H1 (cell line): ENCODE results near the gene CLDN15. TPM values are rescaled to one million over a fixed set of nuclear protein-coding genes. Genes with fewer than 3 reads are reported as not detected.

Experiments used
- CTCF ChIA-PET: fragments of 300-600 bp; sonication (Branson Sonifier 250); formaldehyde crosslinking; loops from one replicate; lab custom pipeline; 2021; ENCODE audit not compliant: partially characterized antibody; lab: Charles Lee
- POLR2A ChIA-PET: fragments of 300-600 bp; sonication (Branson Sonifier 250); formaldehyde crosslinking; loops from one replicate; lab custom pipeline; 2021; ENCODE audit warnings: inconsistent platforms; ENCODE audit not compliant: partially characterized antibody; lab: Charles Lee
- DNase-seq, 2 experiments: peaks; one replicate each; pipeline versions ENCODE4 v3.0.0 to v3.0.0-alpha.2; 2010 to 2022; ENCODE audit warnings: low spot score in 2 of 2, low read depth in 1 of 2, mixed read lengths in 1 of 2
- FAIRE-seq: peaks from 2 replicates; lab custom pipeline; 2011; peaks lifted over from hg19 to GRCh38; lab: Jason Lieb, UNC
- H2AFZ ChIP-seq: 2 replicates; pipeline ENCODE4 v1.8.1; 2012; ENCODE audit warnings: low read length, inconsistent platforms
- H2AK5ac ChIP-seq: 2 replicates; pipeline ENCODE4 v1.6.1; 2013; ENCODE audit warnings: low read depth, low read length
- H2BK120ac ChIP-seq: replicated peaks from 2 replicates; pipeline ENCODE3; 2013; ENCODE audit warnings: low read depth, low read length, inconsistent platforms
- H2BK12ac ChIP-seq: 2 replicates; pipeline ENCODE4 v1.6.1; 2013; ENCODE audit warnings: low read depth, low read length
- H2BK15ac ChIP-seq: 2 replicates; pipeline ENCODE4 v1.6.1; 2013; ENCODE audit warnings: low read length
- H2BK20ac ChIP-seq: 2 replicates; pipeline ENCODE4 v1.6.1; 2013; ENCODE audit warnings: low read length
- H2BK5ac ChIP-seq: 2 replicates; pipeline ENCODE4 v1.6.1; 2013; ENCODE audit warnings: low read depth, low read length
- H3K14ac ChIP-seq: 2 replicates; pipeline ENCODE4 v1.6.1; 2013; ENCODE audit warnings: inconsistent platforms; ENCODE audit not compliant: insufficient read length
- H3K18ac ChIP-seq: 2 replicates; pipeline ENCODE4 v1.6.1; 2013; ENCODE audit warnings: low read length; ENCODE audit errors: extremely low read depth
- H3K23ac ChIP-seq: 2 replicates; pipeline ENCODE4 v1.6.1; 2013; ENCODE audit warnings: inconsistent platforms; ENCODE audit not compliant: insufficient read length
- H3K23me2 ChIP-seq: 2 replicates; pipeline ENCODE4 v1.6.1; 2013; ENCODE audit warnings: low read depth, low read length
- H3K27ac ChIP-seq: 2 replicates; pipeline ENCODE4 v1.6.1; 2011; ENCODE audit warnings: low read depth, low read length, inconsistent platforms
- H3K27me3 ChIP-seq, 4 experiments: replicated peaks in 1 of 4; 1 replicate in 1 of 4; 2 replicates in 3 of 4; pipeline versions ENCODE4 v1.6.1 to v1.8.1; 2011 to 2013; ENCODE audit warnings: low read length in 3 of 4, mild to moderate bottlenecking in 3 of 4, inconsistent platforms in 2 of 4, mixed read lengths in 2 of 4, moderate library complexity in 1 of 4; ENCODE audit not compliant: control insufficient read depth in 3 of 4, insufficient read depth in 3 of 4; ENCODE audit errors: extremely low read depth in 1 of 4
- H3K36me3 ChIP-seq, 4 experiments: 2 replicates each; pipeline versions ENCODE4 v1.6.1 to v1.8.1; 2011 to 2013; ENCODE audit warnings: mild to moderate bottlenecking in 4 of 4, low read length in 3 of 4, moderate library complexity in 2 of 4, control low read depth in 1 of 4, inconsistent platforms in 1 of 4; ENCODE audit not compliant: insufficient read depth in 4 of 4, control insufficient read depth in 2 of 4
- H3K4ac ChIP-seq: replicated peaks from 2 replicates; pipeline ENCODE3; 2013; ENCODE audit warnings: low read length, low read depth, mixed read lengths, inconsistent platforms; ENCODE audit not compliant: insufficient read length
- H3K4me1 ChIP-seq, 4 experiments: replicated peaks in 1 of 4; 1 replicate in 1 of 4; 2 replicates in 3 of 4; pipeline versions ENCODE4 v1.6.1 to v1.8.1; 2011 to 2013; ENCODE audit warnings: low read length in 3 of 4, inconsistent platforms in 2 of 4, mixed read lengths in 1 of 4; ENCODE audit not compliant: insufficient read depth in 4 of 4, control insufficient read depth in 3 of 4
- H3K4me2 ChIP-seq, 2 experiments: 2 replicates each; pipeline versions ENCODE4 v1.6.1 to v1.8.1; 2011 to 2013; ENCODE audit warnings: low read depth in 2 of 2, low read length in 2 of 2, control low read depth in 1 of 2, inconsistent platforms in 1 of 2, mild to moderate bottlenecking in 1 of 2; ENCODE audit not compliant: insufficient read depth in 1 of 2
- H3K4me3 ChIP-seq, 4 experiments: fragments of 200-600, 300-600 bp in 1 of 4; sonication (generic), shearing (Covaris generic), sonication (Bioruptor Twin) in 1 of 4; 2 replicates each; pipeline versions ENCODE4 v1.5.1 to v1.8.1; 2011 to 2016; ENCODE audit warnings: low read length in 4 of 4, low read depth in 3 of 4, control low read depth in 2 of 4, inconsistent platforms in 2 of 4, mild to moderate bottlenecking in 2 of 4, mixed read lengths in 1 of 4, moderate library complexity in 1 of 4; ENCODE audit not compliant: insufficient read depth in 2 of 4; ENCODE audit errors: extremely low read depth in 1 of 4
- H3K56ac ChIP-seq: replicated peaks from 2 replicates; pipeline ENCODE3; 2013; ENCODE audit warnings: low read depth, mild to moderate bottlenecking, mixed read lengths, low read length, inconsistent platforms; ENCODE audit not compliant: insufficient read length
- H3K79me1 ChIP-seq: 2 replicates; pipeline ENCODE4 v1.6.1; 2013; ENCODE audit warnings: low read depth, low read length, control low read depth
- H3K79me2 ChIP-seq, 2 experiments: 2 replicates each; pipeline versions ENCODE4 v1.6.1 to v1.8.1; 2012 to 2013; ENCODE audit warnings: low read length in 2 of 2, mild to moderate bottlenecking in 2 of 2, inconsistent platforms in 1 of 2; ENCODE audit not compliant: insufficient read depth in 2 of 2, control insufficient read depth in 1 of 2
- H3K9ac ChIP-seq, 4 experiments: replicated peaks in 1 of 4; 1 replicate in 1 of 4; 2 replicates in 3 of 4; pipeline versions ENCODE4 v1.6.1 to v1.8.1; 2011 to 2013; ENCODE audit warnings: low read depth in 3 of 4, low read length in 3 of 4, control low read depth in 2 of 4, mild to moderate bottlenecking in 2 of 4, moderate library complexity in 2 of 4, inconsistent platforms in 1 of 4; ENCODE audit errors: extremely low read depth in 1 of 4
- H3K9me3 ChIP-seq, 2 experiments: 2 replicates each; pipeline versions ENCODE4 v1.6.1 to v1.8.1; 2012 to 2013; ENCODE audit warnings: mild to moderate bottlenecking in 2 of 2, moderate library complexity in 2 of 2, control low read depth in 1 of 2, inconsistent platforms in 1 of 2, low read depth in 1 of 2, low read length in 1 of 2, mixed read lengths in 1 of 2; ENCODE audit not compliant: insufficient read depth in 2 of 2
- H4K20me1 ChIP-seq, 2 experiments: replicated peaks in 1 of 2; 2 replicates each; pipeline versions ENCODE3 to v1.8.1; 2011 to 2013; ENCODE audit warnings: inconsistent platforms in 2 of 2, low read length in 2 of 2, mild to moderate bottlenecking in 1 of 2; ENCODE audit not compliant: insufficient read depth in 2 of 2, control insufficient read depth in 1 of 2
- H4K5ac ChIP-seq: 2 replicates; pipeline ENCODE4 v1.6.1; 2013; ENCODE audit warnings: low read length, low read depth, mixed read lengths, inconsistent platforms; ENCODE audit not compliant: insufficient read length
- H4K8ac ChIP-seq: 2 replicates; pipeline ENCODE4 v1.8.0; 2013; ENCODE audit warnings: mild to moderate bottlenecking, moderate library complexity, low read length, inconsistent platforms; ENCODE audit not compliant: insufficient read depth; ENCODE audit errors: extremely low read depth
- H4K91ac ChIP-seq: replicated peaks from 2 replicates; pipeline ENCODE3; 2013; ENCODE audit warnings: low read length, mixed read lengths, inconsistent platforms; ENCODE audit not compliant: insufficient read length
- CHD1 ChIP-seq: IDR thresholded peaks from 2 replicates; pipeline ENCODE4 v1.6.1; 2012; ENCODE audit warnings: low read depth, low read length, improper control_type of control experiment
- HDAC2 ChIP-seq, 2 experiments: fragments of 300-600 bp in 1 of 2; sonication (generic) in 1 of 2; IDR thresholded peaks; 2 replicates each; pipeline ENCODE4 v1.6.1; 2011 to 2012; ENCODE audit warnings: low read depth in 2 of 2, low read length in 2 of 2, mild to moderate bottlenecking in 2 of 2, moderate library complexity in 2 of 2, borderline replicate concordance in 1 of 2, inconsistent platforms in 1 of 2
- WGBS, 2 experiments: shearing (Covaris generic) in 1 of 2; methylation state at CpG; one replicate each; pipeline versions ENCODE4 v1.1.6 to v1.1.7; 2013 to 2015; ENCODE audit warnings: low lambda C conversion rate in 2 of 2, mixed read lengths in 2 of 2, inconsistent platforms in 1 of 2, low coverage in 1 of 2, missing lambda C conversion rate in 1 of 2; ENCODE audit not compliant: insufficient replicate concordance in 2 of 2, insufficient coverage in 1 of 2, insufficient read length in 1 of 2; ENCODE audit errors: extremely low coverage in 1 of 2, missing lambda C conversion rate in 1 of 2; 5-methylcytosine and 5-hydroxymethylcytosine counted together
- polyA plus RNA-seq, 7 experiments: library from polyadenylated mRNA; depleted of rRNA in 3 of 7; stranded (reverse) in 5 of 7; unstranded in 2 of 7; fragments of >200 nt in 5 of 7; fragments of 200-250 nt in 2 of 7; gene quantifications; 1 replicate in 5 of 7; 2 replicates in 1 of 7; 4 replicates in 1 of 7; pipeline versions ENCODE4 v1.2.1 to v1.2.3, GENCODE V29; 2011 to 2013; ENCODE audit warnings: missing spikeins in 2 of 7, mixed read lengths in 2 of 7
- total RNA-seq: library from RNA; stranded (reverse); fragmentation: NEBNext Ultra II Directional; extraction: Animal tissue kit (Norgen Biotek cat#: 25700); gene quantifications from 2 replicates; pipeline ENCODE4 v1.2.1, GENCODE V29; 2021

Gene CLDN15
- total and polyA plus RNA-seq, 2 of the 8 experiments (the other 6 are each of a cell fraction or from before 2014, with no cell fraction given), result 5.5 to 7.6 TPM

GRCh38 chr7:101202603-101202918 is 35.0 kb downstream of the CLDN15 start:
- no peak overlapping the region for H3K9ac ChIP-seq
- H3K4me3 ChIP-seq, result peak overlapping the region in 2 of 4 experiments; percentile 39 to 60; a peak in 3 of 8 replicates
- no peaks in the 10 kb centered on the region for H3K36me3 ChIP-seq
- no peak overlapping the region for H3K23ac ChIP-seq
- H4K5ac ChIP-seq, result no peak overlapping the region
- 0 out of 2 replicates have a peak overlapping the region, but pooled peaks have one; percentile 23 for H2BK20ac ChIP-seq
- peaks cover 0 to 16% (median 9%) of the 10 kb centered on the region in 4 experiments; a peak in 5 of 7 replicates for H3K27me3 ChIP-seq
- no peak overlapping the region for H2AFZ ChIP-seq
- H3K79me1 ChIP-seq, result no peaks in the 10 kb centered on the region
- no peak overlapping the region for H3K14ac ChIP-seq
- H3K23me2 ChIP-seq, result peaks cover 8% of the 10 kb centered on the region; the same call in 1 of the 2 replicates
- H3K4me2 ChIP-seq, result peak overlapping the region; percentile 59 to 67
- POLR2A ChIA-PET, result interaction anchor here (1.0 to 4.5 kb wide), 7 partner anchors 10 to 96 kb away, joined by 3 to 17 read pairs (median 6); partner anchors contain the start of genes PLOD3 and ZNHIT1
- 0 out of 4 replicates have a peak, but pooled peaks of 1 of the 2 experiments have one; percentile 9 for TF ChIP-seq HDAC2 (IDR thresholded peaks at IDR 0.05; ENCODE audit: borderline replicate concordance in 1 of 2, low read depth in 2 of 2, low read length in 2 of 2)
- TF ChIP-seq CHD1, result no peak
- no peak overlapping the region for H3K18ac ChIP-seq
- no peak overlapping the region for H2BK15ac ChIP-seq
- H3K27ac ChIP-seq, result no peak overlapping the region
- H4K20me1 ChIP-seq, result peaks cover 0 to 2% of the 10 kb centered on the region in 2 experiments
- 0 out of 2 replicates have a peak overlapping the region, but pooled peaks have one; percentile 60 for H2BK12ac ChIP-seq
- no peaks in the 10 kb centered on the region for H3K9me3 ChIP-seq
- 87% methylated on average over 5 of the region's 5 CpGs; no CpG with 5 or more reads in 1 of the 2 experiments for WGBS, 2 experiments
- CTCF ChIA-PET, result interaction anchor here (0.8 to 3.0 kb wide), 7 partner anchors 11 to 80 kb away, joined by 3 to 22 read pairs (median 4); partner anchors contain the start of genes PLOD3 and ZNHIT1
- no peaks in the 10 kb centered on the region for H3K79me2 ChIP-seq
- H2BK5ac ChIP-seq, result peak overlapping the region; percentile 52; the same call in 1 of the 2 replicates
- no peak overlapping the region for H3K4ac ChIP-seq
- no peak overlapping the region for H2AK5ac ChIP-seq
- H3K56ac ChIP-seq, result no peak overlapping the region
- DNase-seq (no peak), FAIRE-seq (no peak)
- no peak overlapping the region for H2BK120ac ChIP-seq
- no peak overlapping the region for H4K91ac ChIP-seq
- peak overlapping the region; percentile 72; the same call in 1 of the 2 replicates for H4K8ac ChIP-seq
- peaks cover 5 to 21% (median 14%) of the 10 kb centered on the region in 4 experiments for H3K4me1 ChIP-seq
